Ishikawa (cell line): ENCODE data around the gene GPS2.

Experiments used
- CEBPB ChIP-seq: IDR thresholded peaks from 2 replicates; pipeline ENCODE4 v1.6.1; 2012
- CREB1 ChIP-seq: IDR thresholded peaks from 2 replicates; pipeline ENCODE4 v1.6.1; 2012; ENCODE audit warnings: low read depth
- EGR1 ChIP-seq: IDR thresholded peaks from 2 replicates; pipeline ENCODE4 v1.6.1; 2012
- EP300 ChIP-seq: IDR thresholded peaks from 2 replicates; pipeline ENCODE4 v1.6.1; 2012; ENCODE audit warnings: borderline replicate concordance
- FOXM1 ChIP-seq: IDR thresholded peaks from 2 replicates; pipeline ENCODE4 v1.6.1; 2012; ENCODE audit warnings: low read depth, borderline replicate concordance
- MAX ChIP-seq: IDR thresholded peaks from 2 replicates; pipeline ENCODE4 v1.6.1; 2012
- NFIC ChIP-seq: IDR thresholded peaks from 2 replicates; pipeline ENCODE4 v1.6.1; 2012
- RAD21 ChIP-seq: IDR thresholded peaks from 2 replicates; pipeline ENCODE4 v1.6.1; 2012; ENCODE audit warnings: low read depth
- REST ChIP-seq: IDR thresholded peaks from 2 replicates; pipeline ENCODE4 v1.6.1; 2012; ENCODE audit warnings: low read depth, mild to moderate bottlenecking
- TAF1 ChIP-seq: IDR thresholded peaks from 2 replicates; pipeline ENCODE4 v1.6.1; 2012; ENCODE audit warnings: low read depth, mild to moderate bottlenecking
- TCF12 ChIP-seq: IDR thresholded peaks from 2 replicates; pipeline ENCODE4 v1.6.1; 2012; ENCODE audit warnings: low read depth
- TEAD4 ChIP-seq: IDR thresholded peaks from 2 replicates; pipeline ENCODE4 v1.6.1; 2012
- USF1 ChIP-seq: IDR thresholded peaks from 2 replicates; pipeline ENCODE4 v1.6.1; 2012
- YY1 ChIP-seq: IDR thresholded peaks from 2 replicates; pipeline ENCODE4 v1.6.1; 2012; ENCODE audit warnings: low read depth
- ZBTB7A ChIP-seq: IDR thresholded peaks from 2 replicates; pipeline ENCODE4 v1.6.1; 2012; ENCODE audit warnings: low read depth

GPS2 gene

GRCh38 chr17:7327501-7327900 lies 12.3 kb upstream of the GPS2 start:
- no peak for TF ChIP-seq EGR1
- TF ChIP-seq CEBPB: no peak

- no peak for TF ChIP-seq MAX
- TF ChIP-seq EGR1: no peak
- no peak for TF ChIP-seq NFIC
- no peak for TF ChIP-seq RAD21
- no peak for TF ChIP-seq CREB1
- TF ChIP-seq ZBTB7A: no peak
These were observed 11.9 kb upstream of the GPS2 start for GRCh38 chr17:7327056-7327455.

GRCh38 chr17:7326186-7326585 lies 11.0 kb upstream of the GPS2 start:
- TF ChIP-seq MAX (no peak), TCF12 (no peak)

- TF ChIP-seq YY1: no peak
- no peak for TF ChIP-seq REST
These were observed 9.9 kb upstream of the GPS2 start for GRCh38 chr17:7325031-7325528.

- TF ChIP-seq EGR1 (no peak), RAD21 (no peak), CREB1 (no peak), MAX (no peak), USF1 (no peak), NFIC (no peak), ZBTB7A (no peak)
These were observed 9.2 kb upstream of the GPS2 start for GRCh38 chr17:7324438-7324779.

- TF ChIP-seq FOXM1 (no peak), CEBPB (no peak), USF1 (no peak), TAF1 (no peak), REST (no peak), YY1 (no peak), EGR1 (no peak)
These were observed 8.7 kb upstream of the GPS2 start for GRCh38 chr17:7323731-7324437.

GRCh38 chr17:7322520-7323194 lies 7.5 kb upstream of the GPS2 start:
- no peak for TF ChIP-seq YY1
- no peak for TF ChIP-seq USF1
- TF ChIP-seq CEBPB: no peak
- TF ChIP-seq EP300: no peak
- TF ChIP-seq RAD21: no peak
- TF ChIP-seq TEAD4: no peak
- TF ChIP-seq TCF12: peak; percentile 48; the same call in 1 of the 2 replicates
- no peak; the same call in 1 of the 2 replicates for TF ChIP-seq EGR1
- peak; percentile 75 for TF ChIP-seq NFIC
- TF ChIP-seq TAF1: no peak
- no peak for TF ChIP-seq CREB1
- TF ChIP-seq ZBTB7A: no peak
- TF ChIP-seq MAX: no peak
- TF ChIP-seq REST: no peak
- TF ChIP-seq FOXM1: no peak
